ENCODE results near the gene PDCD11. TPM values are rescaled to one million over a fixed set of nuclear protein-coding genes. Genes with fewer than 3 reads are reported as not detected.

Gene PDCD11
- total RNA-seq, 2 donors from 2014 or later: 7.2 to 11.2 TPM

DNA sequence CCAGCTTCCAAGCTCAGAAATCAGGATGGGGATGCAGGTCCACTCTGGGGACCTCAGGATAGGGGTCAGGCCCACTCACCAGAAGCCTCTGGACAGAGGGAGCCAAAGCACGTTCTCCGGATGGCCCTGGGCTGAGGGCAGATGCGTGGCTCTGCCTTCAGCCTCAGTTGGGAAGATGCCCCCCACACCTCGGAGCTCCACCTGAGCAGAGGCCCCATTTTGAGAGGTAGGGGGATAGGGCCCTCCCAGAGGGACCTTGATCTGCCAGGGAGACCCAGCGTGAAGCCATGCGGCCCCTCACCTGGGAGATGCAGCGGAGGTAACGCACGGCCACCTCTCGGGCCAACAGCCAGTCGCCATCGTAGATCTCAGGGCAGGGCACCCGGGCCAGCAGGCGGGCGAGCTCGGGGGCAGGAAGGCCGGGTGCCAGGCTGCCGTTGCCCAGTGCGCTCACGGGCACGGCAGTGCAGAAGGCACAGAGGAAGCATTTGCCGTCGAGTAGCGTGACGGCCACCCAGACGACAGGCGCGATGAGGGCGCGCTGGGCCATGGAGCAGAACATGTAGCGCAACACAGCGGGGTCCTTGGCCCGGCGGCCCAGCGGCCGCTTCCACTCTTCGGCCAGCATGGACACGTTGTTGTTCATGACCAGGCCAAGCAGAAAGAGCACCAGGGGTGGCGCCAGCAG, 61.6 kb downstream of the PDCD11 start:
- DNase-seq (ENCODE audit: low spot score): no peak
- Histone ChIP-seq H3K36me3 (no peaks in the 10 kb centered on the region), H3K4me3 (no peak overlapping the region), H3K4me1 (peaks cover 0 to under 1% of the 10 kb centered on the region in 2 donors), H3K27me3 (no peaks in the 10 kb centered on the region), H3K27ac (no peak overlapping the region), H3K9me3 (no peaks in the 10 kb centered on the region)
- TF ChIP-seq, protein P1, sequence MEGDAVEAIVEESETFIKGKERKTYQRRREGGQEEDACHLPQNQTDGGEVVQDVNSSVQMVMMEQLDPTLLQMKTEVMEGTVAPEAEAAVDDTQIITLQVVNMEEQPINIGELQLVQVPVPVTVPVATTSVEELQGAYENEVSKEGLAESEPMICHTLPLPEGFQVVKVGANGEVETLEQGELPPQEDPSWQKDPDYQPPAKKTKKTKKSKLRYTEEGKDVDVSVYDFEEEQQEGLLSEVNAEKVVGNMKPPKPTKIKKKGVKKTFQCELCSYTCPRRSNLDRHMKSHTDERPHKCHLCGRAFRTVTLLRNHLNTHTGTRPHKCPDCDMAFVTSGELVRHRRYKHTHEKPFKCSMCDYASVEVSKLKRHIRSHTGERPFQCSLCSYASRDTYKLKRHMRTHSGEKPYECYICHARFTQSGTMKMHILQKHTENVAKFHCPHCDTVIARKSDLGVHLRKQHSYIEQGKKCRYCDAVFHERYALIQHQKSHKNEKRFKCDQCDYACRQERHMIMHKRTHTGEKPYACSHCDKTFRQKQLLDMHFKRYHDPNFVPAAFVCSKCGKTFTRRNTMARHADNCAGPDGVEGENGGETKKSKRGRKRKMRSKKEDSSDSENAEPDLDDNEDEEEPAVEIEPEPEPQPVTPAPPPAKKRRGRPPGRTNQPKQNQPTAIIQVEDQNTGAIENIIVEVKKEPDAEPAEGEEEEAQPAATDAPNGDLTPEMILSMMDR (IDR thresholded peaks at IDR 0.05): no peak

GRCh38 chr10:103458720-103459119, 62.3 kb downstream of the PDCD11 start, which contains the start of gene CALHM1:
CALHM1 (minus strand) TSS chr10:103458900; CDS start chr10:103458751, 149 bp downstream.
- Histone ChIP-seq H3K36me3 (no peaks in the 10 kb centered on the region), H3K4me1 (no peaks in the 10 kb centered on the region), H3K27me3 (no peaks in the 10 kb centered on the region)

DNA sequence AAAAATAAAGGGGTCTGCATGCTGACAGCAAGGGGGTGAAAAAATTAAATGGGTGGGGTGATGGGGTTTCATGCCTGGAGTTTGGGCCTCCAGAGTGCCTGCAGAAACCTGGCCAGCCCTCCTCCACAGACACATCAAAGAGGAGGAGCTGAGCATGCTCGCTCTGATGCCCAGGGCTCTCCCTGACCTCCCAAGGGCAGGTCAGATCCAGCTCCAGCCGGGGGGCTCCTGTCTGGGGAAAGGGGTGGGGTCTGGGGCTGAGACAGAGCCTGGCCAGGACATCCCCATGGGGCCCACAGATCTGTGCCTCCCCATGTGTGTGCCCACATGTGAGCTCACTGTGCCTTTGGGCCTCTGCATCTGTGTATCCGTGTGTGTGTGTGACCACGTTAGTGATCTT, 63.2 kb downstream of the PDCD11 start:
- H3K36me3 ChIP-seq: no peaks in the 10 kb centered on the region
- H3K27me3 ChIP-seq: no peaks in the 10 kb centered on the region
- H3K4me1 ChIP-seq: no peaks in the 10 kb centered on the region
- H3K9me3 ChIP-seq: no peaks in the 10 kb centered on the region
- no peak overlapping the region for H3K27ac ChIP-seq
- no peak overlapping the region for H3K4me3 ChIP-seq
- TF ChIP-seq, protein P1 (IDR thresholded peaks at IDR 0.05): no peak
- DNase-seq (ENCODE audit: low spot score): no peak

More at GRCh38 chr10:103458720-103459119, 62.3 kb downstream of the PDCD11 start, which contains the start of gene CALHM1:
- Histone ChIP-seq H3K27ac (no peak within 1 kb of the TSS), H3K9me3 (no peaks in the 10 kb centered on the region), H3K4me3 (no peak within 1 kb of the TSS)
- TF ChIP-seq, protein P1 (IDR thresholded peaks at IDR 0.05): no peak
- DNase-seq (ENCODE audit: low spot score): no peak

DNA sequence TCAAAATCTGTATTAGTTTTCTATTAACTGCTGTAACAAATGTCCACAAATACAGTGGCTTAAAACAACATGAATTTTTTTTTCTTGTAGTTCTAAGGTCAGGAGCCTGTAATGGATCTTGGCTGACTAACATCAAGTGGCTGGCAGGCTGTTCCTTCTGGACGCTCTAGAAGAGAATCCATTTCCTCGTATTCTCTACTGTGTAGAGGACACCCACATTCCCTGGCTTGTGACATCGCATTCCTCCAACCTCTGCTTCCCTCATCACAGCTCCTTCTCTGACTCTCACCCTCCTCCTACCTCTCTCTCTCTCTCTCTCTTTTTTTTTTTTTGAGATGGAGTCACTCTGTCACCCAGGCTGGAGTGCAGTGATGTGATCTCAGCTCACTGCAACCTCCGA, 67.1 kb downstream of the PDCD11 start:
- no peak for DNase-seq (ENCODE audit: low spot score)
- TF ChIP-seq, protein P1 (IDR thresholded peaks at IDR 0.05): no peak
- no peaks in the 10 kb centered on the region for H3K27me3 ChIP-seq
- no peaks in the 10 kb centered on the region for H3K4me1 ChIP-seq
- no peak overlapping the region for H3K27ac ChIP-seq
- no peaks in the 10 kb centered on the region for H3K36me3 ChIP-seq
- no peak overlapping the region for H3K4me3 ChIP-seq
- H3K9me3 ChIP-seq: no peaks in the 10 kb centered on the region

- Histone ChIP-seq H3K27me3 (no peaks in the 10 kb centered on the region), H3K4me3 (no peak overlapping the region), H3K36me3 (no peaks in the 10 kb centered on the region), H3K9me3 (no peaks in the 10 kb centered on the region), H3K27ac (no peak overlapping the region), H3K4me1 (no peaks in the 10 kb centered on the region)
- DNase-seq (ENCODE audit: low spot score): no peak
- TF ChIP-seq, protein P1 (IDR thresholded peaks at IDR 0.05): no peak
These were observed 69.2 kb downstream of the PDCD11 start for GRCh38 chr10:103465411-103466179.

Data from right atrium auricular region (tissue), 2 donors.